HepG2 (cell line): ENCODE measurements around the gene RNF4.
"Not testable (repeated sequence)": the region's sequence is repeated elsewhere in the genome, so short reads cannot be mapped to it uniquely, and the experiment has no call there.

Source experiments
- CEBPB ChIP-seq: IDR thresholded peaks from 2 replicates; pipeline ENCODE4 v1.6.1; 2011; ENCODE audit warnings: low read depth, low read length, improper control_type of control experiment, borderline replicate concordance
- MAF1 ChIP-seq: sonication (generic); formaldehyde crosslinking; IDR thresholded peaks from 2 replicates; pipeline ENCODE4 v1.5.0; 2020; ENCODE audit warnings: missing genetic modification reagents, borderline replicate concordance
- ZNF251 ChIP-seq: sonication (generic); formaldehyde crosslinking; IDR thresholded peaks from 2 replicates; pipeline ENCODE4 v1.9.0; 2021; ENCODE audit warnings: mild to moderate bottlenecking, missing genetic modification reagents
- ZNF256 ChIP-seq: sonication (generic); formaldehyde crosslinking; conservative IDR thresholded peaks from 2 replicates; pipeline ENCODE4 v1.4.0; 2020; ENCODE audit warnings: missing genetic modification reagents

- not testable (repeated sequence) for TF ChIP-seq CEBPB; ZNF251 (CRISPR knock-in tag); MAF1; ZNF256 (CRISPR knock-in tag)
These were observed 3.4 kb upstream of the RNF4 start for GRCh38 chr4:2465544-2465943.
